Measurements from ENCODE around the gene DYNLT1.

GRCh38 chr6:158633127-158633526, 11.4 kb downstream of the DYNLT1 start:
- TF ChIP-seq GATA2 (IDR thresholded peaks at IDR 0.05; ENCODE audit: low read depth, low read length) (no peak), GATA3 (IDR thresholded peaks at IDR 0.05; ENCODE audit: low read depth, low read length) (no peak)

All from SH-SY5Y (cell line).